H1 (cell line): ENCODE data around the gene SRRM5. TPM values are rescaled to one million over a fixed set of nuclear protein-coding genes. Genes with fewer than 3 reads are reported as not detected.

ENCODE experiments used
- ASH2L ChIP-seq: fragments of 200-600, 300-600 bp; sonication (generic); IDR thresholded peaks from one replicate; pipeline ENCODE4 v1.7.1; 2017; ENCODE audit warnings: low read length
- ATF3 ChIP-seq: IDR thresholded peaks from 2 replicates; pipeline ENCODE4 v1.6.1; 2011; ENCODE audit warnings: low read depth, mild to moderate bottlenecking, low read length; ENCODE audit not compliant: insufficient read depth
- CBX8 ChIP-seq: fragments of 300-800, 300-1000 bp; sonication (generic); IDR thresholded peaks from 2 replicates; pipeline ENCODE4 v1.7.1; 2016; ENCODE audit warnings: low read depth, low read length, borderline replicate concordance
- CHD1 ChIP-seq: IDR thresholded peaks from 2 replicates; pipeline ENCODE4 v1.6.1; 2012; ENCODE audit warnings: low read depth, low read length, improper control_type of control experiment
- E2F6 ChIP-seq: IDR thresholded peaks from 2 replicates; pipeline ENCODE4 v1.6.1; 2012; ENCODE audit warnings: inconsistent platforms
- HDAC2 ChIP-seq, 2 experiments: fragments of 300-600 bp in 1 of 2; sonication (generic) in 1 of 2; IDR thresholded peaks; 2 replicates each; pipeline ENCODE4 v1.6.1; 2011 to 2012; ENCODE audit warnings: low read depth in 2 of 2, low read length in 2 of 2, mild to moderate bottlenecking in 2 of 2, moderate library complexity in 2 of 2, borderline replicate concordance in 1 of 2, inconsistent platforms in 1 of 2
- HDAC6 ChIP-seq: IDR thresholded peaks from one replicate; pipeline ENCODE4 v1.7.1; 2012; ENCODE audit warnings: low read depth, mild to moderate bottlenecking, inconsistent platforms, low read length, moderate library complexity
- KDM1A ChIP-seq: fragments of 200-600, 300-600 bp; sonication (generic); IDR thresholded peaks from 2 replicates; pipeline ENCODE4 v1.7.1; 2016; ENCODE audit warnings: mild to moderate bottlenecking, low read length, borderline replicate concordance
- KDM4A ChIP-seq: IDR thresholded peaks from one replicate; pipeline ENCODE4 v1.7.1; 2012; ENCODE audit warnings: low read depth, mild to moderate bottlenecking, moderate library complexity, low read length, inconsistent platforms; ENCODE audit not compliant: severe bottlenecking
- NRF1 ChIP-seq: IDR thresholded peaks from 2 replicates; pipeline ENCODE4 v1.6.1; 2011; ENCODE audit warnings: mild to moderate bottlenecking, low read depth, low read length, improper control_type of control experiment
- POLR2AphosphoS5 ChIP-seq: IDR thresholded peaks from 2 replicates; pipeline ENCODE4 v1.6.1; 2011; ENCODE audit warnings: low read depth, low read length
- RBBP5 ChIP-seq: IDR thresholded peaks from 2 replicates; pipeline ENCODE4 v1.7.1; 2012; ENCODE audit warnings: low read depth, mild to moderate bottlenecking, inconsistent platforms, low read length, moderate library complexity, borderline replicate concordance
- TAF1 ChIP-seq: IDR thresholded peaks from 2 replicates; pipeline ENCODE4 v1.6.1; 2011; ENCODE audit warnings: mild to moderate bottlenecking, low read depth, low read length
- TBP ChIP-seq: IDR thresholded peaks from 2 replicates; pipeline ENCODE4 v1.6.1; 2011; ENCODE audit warnings: low read depth, low read length, improper control_type of control experiment
- polyA plus RNA-seq, 7 experiments: library from polyadenylated mRNA; depleted of rRNA in 3 of 7; stranded (reverse) in 5 of 7; unstranded in 2 of 7; fragments of >200 nt in 5 of 7; fragments of 200-250 nt in 2 of 7; gene quantifications; 1 replicate in 5 of 7; 2 replicates in 1 of 7; 4 replicates in 1 of 7; pipeline versions ENCODE4 v1.2.1 to v1.2.3, GENCODE V29; 2011 to 2013; ENCODE audit warnings: missing spikeins in 2 of 7, mixed read lengths in 2 of 7
- total RNA-seq: library from RNA; stranded (reverse); fragmentation: NEBNext Ultra II Directional; extraction: Animal tissue kit (Norgen Biotek cat#: 25700); gene quantifications from 2 replicates; pipeline ENCODE4 v1.2.1, GENCODE V29; 2021

SRRM5 gene
- total and polyA plus RNA-seq, 2 of the 8 experiments (the other 6 are each of a cell fraction or from before 2014, with no cell fraction given), result 0.06 to 0.11 TPM

GRCh38 chr19:43575156-43575950 is 36.5 kb upstream of the SRRM5 start, which contains the start of the genes PINLYP and XRCC1 (continued):
- TF ChIP-seq RBBP5, result no peak
- no peak for TF ChIP-seq HDAC2 (IDR thresholded peaks at IDR 0.05; ENCODE audit: borderline replicate concordance in 1 of 2, low read depth in 2 of 2, low read length in 2 of 2)
- TF ChIP-seq POLR2AphosphoS5, result peak; percentile 77; the same call in 1 of the 2 replicates
- TF ChIP-seq E2F6, result no peak; the same call in 1 of the 2 replicates
- TF ChIP-seq CHD1, result no peak
- TF ChIP-seq TBP, result peak; percentile 50; the same call in 1 of the 2 replicates
- TF ChIP-seq CBX8, result no peak
- TF ChIP-seq KDM4A, result peak; percentile 51
- TF ChIP-seq ASH2L, result peak; percentile 41
- peak; percentile 33; the same call in 1 of the 2 replicates for TF ChIP-seq ATF3
- no peak for TF ChIP-seq KDM1A
- TF ChIP-seq NRF1, result peak; percentile 89
- TF ChIP-seq TAF1, result peak; percentile 74
- TF ChIP-seq HDAC6, result no peak
